HG02623 (cell line): ENCODE data around the gene MMP14.
"Not testable (repeated sequence)": the region's sequence is repeated elsewhere in the genome, so short reads cannot be mapped to it uniquely, and the experiment has no call there.

Experiments
- ATAC-seq: cut with Tn5 transposase; IDR thresholded peaks from one replicate; pipeline ENCODE4 v1.9.1; 2021; ENCODE audit warnings: moderate library complexity; ENCODE audit not compliant: unreplicated experiment

The MMP14 gene

DNA sequence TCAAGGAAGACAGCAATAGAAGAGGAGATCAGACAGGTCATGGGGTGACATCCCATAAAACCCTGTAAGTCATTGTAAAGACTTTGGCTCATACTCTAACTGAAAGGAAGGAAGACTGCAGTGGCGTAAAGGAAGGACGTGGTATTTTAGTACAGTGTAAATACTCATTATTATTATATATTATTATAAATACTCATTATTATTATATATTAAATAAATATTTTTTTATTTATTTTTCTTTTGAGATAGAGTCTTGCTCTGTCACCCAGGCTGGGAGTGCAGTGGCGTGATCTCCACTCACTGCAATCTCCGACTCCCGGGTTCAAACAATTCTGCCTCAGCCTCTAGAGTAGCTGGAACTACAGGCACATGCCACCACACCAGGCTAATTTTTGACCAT is 20.0 kb downstream of the MMP14 start:
- no peak for ATAC-seq

DNA sequence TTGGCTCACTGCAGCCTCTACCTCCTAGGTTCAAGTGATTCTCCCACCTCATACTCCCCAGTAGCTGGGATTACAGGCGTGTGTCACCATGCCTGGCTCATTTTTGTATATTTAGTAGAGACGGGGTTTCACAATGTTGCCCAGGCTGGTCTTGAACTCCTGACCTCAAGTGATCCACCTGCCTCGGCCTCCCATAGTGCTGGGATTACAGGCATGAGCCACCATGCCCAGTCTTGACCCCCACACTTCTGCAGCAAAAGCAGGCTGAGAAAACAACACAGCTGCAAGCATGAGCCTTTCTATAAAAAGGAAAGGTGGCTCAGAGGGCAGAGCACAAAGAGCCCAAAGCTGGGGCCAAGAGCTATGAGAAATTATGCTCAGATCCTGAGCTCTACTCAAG is 24.0 kb downstream of the MMP14 start:
- not testable (repeated sequence) for ATAC-seq

DNA sequence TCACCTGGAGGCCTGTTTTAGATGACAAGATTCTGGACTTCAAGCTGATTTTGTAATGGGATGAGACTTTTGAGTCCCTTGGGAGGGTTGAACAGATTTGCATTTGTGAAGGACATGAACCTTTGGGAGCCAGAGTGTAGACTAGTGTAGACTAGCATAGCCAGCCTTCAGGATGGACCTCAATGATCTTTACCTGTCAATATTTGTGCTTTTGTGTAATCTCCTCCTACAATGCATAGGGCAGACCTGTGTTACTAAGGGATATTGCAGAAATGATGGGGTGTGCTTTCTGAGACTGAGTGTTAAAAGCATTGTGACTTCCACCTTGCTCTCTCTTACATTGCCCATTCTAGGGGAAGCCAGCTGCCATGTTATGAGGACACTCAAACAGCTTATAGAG is 25.3 kb downstream of the MMP14 start:
- ATAC-seq = no peak

DNA sequence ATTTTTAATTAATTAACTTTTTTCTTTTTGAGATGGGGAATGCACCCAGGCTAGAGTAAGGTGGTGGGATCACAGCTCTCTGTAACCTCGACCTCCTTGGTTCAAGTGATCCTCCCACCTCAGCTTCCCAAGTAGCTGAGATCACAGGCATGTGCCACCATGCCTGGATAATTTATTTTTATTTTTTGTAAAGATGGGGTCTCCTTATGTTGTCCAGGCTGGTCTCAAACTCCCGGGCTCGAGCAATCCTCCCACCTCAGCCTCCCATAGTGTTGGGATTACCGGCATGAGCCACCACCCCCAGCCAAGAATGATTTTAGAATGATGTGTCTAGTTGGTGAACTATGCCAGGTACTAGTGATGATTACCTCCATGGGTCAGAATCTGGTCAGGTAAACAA is 28.6 kb downstream of the MMP14 start:
- no peak for ATAC-seq

DNA sequence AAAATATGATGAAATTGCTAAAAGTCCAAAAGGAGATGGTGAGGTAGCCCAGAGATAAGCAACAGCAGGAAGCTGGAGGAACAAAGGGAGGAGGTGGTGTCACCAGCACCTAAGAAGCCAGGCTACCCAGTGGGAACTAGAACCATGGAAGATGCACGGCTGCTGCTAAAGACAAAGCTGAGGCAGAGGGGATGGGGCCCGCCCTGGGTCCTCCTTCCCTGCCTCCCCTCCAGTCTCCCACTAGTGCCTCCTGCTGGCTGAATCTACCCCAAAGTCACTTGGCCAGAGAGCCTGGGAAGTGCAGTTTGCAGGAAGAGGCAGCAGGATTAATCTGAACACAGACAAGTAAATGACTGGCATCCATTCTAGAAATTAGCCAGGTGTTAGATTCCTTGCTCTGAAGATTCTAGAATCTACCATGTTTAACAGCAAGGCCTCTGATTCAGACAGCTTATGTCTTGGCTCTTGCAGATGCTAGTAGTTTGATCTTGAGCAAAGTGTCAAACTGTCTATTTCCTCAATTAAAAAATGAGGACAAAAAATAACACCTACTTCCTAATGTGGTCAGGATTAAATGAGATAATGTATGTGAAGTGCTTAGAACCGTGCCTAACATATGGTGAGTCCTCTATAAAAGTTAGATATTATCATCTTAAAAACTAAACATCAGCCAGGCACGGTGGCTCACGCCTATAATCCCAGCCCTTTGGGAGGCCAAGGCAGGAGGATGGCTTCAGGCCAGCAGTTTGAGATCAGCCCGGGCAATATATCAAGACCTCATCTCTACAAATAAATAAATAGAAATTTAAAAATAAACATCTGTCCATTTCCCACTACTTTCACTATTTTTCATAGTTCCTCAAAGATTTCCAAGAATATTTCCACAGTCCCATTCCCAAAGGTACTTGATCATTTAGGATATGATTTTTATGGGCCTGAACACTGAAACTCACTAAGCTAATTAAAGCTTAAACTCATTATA is 29.3 kb downstream of the MMP14 start:
- no peak for ATAC-seq

DNA sequence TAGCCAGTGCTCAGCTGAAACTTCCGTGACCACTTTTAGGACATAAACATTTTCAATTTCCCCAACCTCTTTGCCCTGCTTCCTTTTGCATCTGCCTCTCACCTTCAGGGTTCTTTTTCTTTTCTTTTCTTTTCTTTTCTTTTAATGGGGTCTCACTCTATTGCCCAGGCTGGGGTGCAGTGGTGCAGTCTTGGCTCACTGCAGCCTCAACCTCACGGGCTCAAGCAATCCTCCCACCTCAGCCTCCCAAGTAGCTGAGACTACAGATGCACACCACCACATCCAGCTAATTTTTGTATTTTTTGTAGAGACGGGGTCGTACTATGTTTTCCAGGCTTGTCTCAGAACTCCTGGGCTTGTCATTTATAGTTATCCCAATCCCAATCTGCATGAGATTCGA is 30.5 kb downstream of the MMP14 start:
- ATAC-seq = no peak

DNA sequence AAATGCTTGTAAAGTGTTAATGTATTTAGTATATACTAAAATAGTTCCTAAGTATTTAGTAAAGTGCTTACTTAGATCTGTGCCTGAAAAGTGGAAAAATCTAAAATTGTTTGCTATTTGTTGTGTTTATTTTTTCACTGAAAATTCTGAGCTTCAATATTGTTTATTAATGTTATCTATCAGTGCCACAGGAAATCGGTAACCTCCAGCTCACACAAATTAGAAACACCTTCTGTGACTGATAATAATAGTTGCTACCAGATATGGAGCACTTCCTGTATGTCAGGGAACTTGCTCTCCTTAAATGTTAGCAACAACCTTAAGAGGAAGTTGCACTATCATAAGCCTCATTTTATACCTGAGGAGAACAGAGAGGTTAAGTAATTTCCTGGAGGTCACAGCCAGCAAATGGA is 34.4 kb downstream of the MMP14 start:
- peak; percentile 22 for ATAC-seq

DNA sequence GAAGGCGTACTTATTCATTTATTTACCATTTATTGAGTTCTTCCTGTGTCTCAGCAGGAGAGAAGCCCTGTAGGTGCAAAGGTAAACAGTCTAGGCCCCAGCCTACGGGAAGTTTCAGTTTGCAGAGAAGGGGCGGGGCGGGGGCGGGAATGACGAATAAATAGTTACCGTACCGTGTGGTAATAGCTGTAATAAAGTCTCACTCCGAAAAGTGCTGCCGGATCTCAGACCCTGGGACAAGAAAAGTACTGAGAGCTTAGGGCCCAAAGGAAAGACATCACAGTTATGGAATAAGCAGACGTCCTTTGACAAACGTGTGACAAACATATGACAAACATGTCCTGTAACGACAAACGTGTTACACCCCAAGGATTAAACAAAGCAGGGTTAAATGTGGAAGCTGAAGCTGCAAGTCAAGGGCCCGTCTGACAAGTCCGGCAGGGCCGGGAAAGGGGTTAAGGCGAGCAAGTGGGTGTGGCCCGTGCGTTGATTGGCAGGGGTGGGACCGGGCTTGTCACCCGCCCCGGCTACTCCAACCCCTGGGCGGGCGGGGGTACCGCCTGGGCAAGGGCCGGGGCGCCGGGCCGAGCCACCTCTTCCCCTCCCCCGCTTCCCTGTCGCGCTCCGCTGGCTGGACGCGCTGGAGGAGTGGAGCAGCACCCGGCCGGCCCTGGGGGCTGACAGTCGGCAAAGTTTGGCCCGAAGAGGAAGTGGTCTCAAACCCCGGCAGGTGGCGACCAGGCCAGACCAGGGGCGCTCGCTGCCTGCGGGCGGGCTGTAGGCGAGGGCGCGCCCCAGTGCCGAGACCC is 35.0 kb downstream of the MMP14 start, which contains the start of gene LRP10:
TSS of gene LRP10 (plus strand) at position 517 of the 809 bp plus-strand sequence. CDS start 564 bp downstream, outside the sequence.
- ATAC-seq = peak; percentile 76

DNA sequence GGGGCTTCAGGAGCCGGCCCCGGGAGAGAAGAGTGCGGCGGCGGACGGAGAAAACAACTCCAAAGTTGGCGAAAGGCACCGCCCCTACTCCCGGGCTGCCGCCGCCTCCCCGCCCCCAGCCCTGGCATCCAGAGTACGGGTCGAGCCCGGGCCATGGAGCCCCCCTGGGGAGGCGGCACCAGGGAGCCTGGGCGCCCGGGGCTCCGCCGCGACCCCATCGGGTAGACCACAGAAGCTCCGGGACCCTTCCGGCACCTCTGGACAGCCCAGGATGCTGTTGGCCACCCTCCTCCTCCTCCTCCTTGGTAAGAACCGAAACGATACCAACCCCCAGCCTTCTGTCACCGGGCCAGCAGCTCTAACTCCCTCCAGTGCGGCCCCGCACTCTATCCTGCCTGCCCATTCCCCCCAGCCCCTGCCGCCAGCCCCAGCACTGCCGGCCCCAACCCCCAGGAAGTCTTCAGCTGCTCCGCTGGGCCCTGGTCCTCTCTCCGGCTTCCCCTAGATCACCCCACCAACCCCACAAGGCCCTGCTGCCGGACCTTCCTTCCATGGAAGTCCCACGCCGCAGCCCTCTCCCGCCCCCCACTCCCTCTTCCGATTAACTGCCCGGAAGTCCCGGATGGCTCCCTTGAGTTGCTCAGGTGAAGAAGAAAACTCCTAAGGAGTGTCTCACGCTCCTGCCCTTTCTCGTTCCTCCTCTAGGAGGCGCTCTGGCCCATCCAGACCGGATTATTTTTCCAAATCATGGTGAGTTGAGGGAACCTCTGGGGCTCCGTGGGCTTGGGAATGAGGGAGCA is 35.8 kb downstream of the MMP14 start:
- ATAC-seq = peak; percentile 19

DNA sequence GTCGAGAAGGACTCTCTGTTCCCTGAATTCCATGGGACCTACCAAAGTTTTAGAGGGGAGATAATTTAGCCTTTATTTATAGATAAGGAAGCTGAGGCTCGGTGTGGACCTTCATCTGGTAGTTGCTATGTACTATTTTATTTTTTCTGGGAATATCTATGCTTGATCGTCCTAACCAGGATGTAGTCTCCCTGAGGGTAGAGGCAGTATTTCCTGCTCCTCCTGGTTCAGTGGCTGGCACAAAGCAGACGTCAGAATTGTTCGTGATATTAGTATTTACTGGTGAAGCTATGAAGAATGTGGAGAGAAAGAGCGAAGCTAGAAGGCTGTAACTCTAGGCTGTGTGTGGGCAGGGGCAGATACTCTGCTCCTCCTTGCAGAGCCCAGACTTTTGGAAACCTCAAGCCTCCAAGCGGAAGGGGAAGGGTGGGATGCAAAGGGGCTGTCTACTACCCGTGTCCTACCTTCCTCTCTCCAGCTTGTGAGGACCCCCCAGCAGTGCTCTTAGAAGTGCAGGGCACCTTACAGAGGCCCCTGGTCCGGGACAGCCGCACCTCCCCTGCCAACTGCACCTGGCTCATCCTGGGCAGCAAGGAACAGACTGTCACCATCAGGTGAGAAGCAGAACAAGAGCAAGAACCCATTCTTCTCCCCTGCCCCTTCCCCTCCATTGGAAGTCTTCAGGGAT is 36.6 kb downstream of the MMP14 start:
- ATAC-seq = no peak

DNA sequence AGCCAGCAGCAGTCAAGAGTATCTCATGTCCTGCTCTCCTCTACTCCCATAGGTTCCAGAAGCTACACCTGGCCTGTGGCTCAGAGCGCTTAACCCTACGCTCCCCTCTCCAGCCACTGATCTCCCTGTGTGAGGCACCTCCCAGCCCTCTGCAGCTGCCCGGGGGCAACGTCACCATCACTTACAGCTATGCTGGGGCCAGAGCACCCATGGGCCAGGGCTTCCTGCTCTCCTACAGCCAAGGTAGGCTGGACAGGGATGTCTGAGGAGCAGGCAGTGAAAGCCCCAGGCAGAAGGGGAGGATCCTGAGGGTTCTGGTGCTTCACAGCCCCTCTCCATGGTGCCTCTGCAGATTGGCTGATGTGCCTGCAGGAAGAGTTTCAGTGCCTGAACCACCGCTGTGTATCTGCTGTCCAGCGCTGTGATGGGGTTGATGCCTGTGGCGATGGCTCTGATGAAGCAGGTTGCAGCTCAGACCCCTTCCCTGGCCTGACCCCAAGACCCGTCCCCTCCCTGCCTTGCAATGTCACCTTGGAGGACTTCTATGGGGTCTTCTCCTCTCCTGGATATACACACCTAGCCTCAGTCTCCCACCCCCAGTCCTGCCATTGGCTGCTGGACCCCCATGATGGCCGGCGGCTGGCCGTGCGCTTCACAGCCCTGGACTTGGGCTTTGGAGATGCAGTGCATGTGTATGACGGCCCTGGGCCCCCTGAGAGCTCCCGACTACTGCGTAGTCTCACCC is 38.8 kb downstream of the MMP14 start:
- ATAC-seq = no peak

DNA sequence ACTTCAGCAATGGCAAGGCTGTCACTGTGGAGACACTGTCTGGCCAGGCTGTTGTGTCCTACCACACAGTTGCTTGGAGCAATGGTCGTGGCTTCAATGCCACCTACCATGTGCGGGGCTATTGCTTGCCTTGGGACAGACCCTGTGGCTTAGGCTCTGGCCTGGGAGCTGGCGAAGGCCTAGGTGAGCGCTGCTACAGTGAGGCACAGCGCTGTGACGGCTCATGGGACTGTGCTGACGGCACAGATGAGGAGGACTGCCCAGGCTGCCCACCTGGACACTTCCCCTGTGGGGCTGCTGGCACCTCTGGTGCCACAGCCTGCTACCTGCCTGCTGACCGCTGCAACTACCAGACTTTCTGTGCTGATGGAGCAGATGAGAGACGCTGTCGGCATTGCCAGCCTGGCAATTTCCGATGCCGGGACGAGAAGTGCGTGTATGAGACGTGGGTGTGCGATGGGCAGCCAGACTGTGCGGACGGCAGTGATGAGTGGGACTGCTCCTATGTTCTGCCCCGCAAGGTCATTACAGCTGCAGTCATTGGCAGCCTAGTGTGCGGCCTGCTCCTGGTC is 39.4 kb downstream of the MMP14 start:
- ATAC-seq = no peak

DNA sequence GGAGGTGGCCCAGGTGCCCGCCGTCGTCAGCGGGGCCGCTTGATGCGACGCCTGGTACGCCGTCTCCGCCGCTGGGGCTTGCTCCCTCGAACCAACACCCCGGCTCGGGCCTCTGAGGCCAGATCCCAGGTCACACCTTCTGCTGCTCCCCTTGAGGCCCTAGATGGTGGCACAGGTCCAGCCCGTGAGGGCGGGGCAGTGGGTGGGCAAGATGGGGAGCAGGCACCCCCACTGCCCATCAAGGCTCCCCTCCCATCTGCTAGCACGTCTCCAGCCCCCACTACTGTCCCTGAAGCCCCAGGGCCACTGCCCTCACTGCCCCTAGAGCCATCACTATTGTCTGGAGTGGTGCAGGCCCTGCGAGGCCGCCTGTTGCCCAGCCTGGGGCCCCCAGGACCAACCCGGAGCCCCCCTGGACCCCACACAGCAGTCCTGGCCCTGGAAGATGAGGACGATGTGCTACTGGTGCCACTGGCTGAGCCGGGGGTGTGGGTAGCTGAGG is 40.7 kb downstream of the MMP14 start:
- no peak for ATAC-seq

DNA sequence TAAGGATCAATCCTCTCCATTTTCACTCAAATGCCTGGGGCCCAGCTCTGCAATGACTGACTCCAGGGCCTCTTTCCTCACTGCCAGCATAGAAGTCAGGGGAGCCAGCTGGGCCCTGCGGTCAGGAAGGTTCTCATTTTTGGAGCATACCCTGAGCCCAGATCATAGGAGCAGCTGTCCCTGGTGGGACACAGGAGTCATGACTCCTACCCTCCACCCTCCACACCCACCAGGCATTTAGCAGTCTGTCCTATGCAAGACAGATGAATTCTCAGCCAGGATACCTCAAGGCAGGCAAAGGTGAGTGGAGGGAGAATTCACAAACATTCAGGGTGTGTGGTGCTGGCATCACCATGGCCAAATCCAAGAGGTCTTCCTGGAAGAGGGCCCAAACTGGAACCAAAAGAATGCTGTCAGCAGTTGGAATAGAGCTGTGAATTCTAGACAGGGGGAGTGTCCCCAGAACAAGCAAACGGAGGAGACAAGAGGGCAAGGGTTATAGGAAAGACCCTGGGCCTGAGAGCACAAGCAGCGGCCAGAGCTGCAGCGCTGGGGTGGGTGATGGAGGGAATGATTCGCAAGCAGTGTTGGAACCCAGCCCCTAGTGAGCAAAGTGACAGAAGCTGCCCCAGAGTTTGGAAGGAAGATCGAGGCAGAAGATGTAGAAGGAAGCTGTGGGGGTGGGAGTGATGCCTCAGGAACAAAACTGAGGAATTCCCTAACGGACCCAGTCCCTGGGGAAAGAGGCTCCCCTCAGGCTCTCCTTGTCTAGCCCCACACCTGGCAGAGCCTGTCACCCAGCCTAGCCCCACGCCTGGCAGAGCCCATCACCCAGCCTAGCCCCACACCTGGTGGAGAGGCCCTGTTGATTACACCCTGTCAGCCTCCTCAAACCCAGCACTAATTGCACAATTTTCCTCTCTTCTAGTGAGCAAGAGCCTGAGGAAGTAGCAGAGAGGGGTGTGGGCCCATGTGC is 42.2 kb downstream of the MMP14 start:
- ATAC-seq = no peak

DNA sequence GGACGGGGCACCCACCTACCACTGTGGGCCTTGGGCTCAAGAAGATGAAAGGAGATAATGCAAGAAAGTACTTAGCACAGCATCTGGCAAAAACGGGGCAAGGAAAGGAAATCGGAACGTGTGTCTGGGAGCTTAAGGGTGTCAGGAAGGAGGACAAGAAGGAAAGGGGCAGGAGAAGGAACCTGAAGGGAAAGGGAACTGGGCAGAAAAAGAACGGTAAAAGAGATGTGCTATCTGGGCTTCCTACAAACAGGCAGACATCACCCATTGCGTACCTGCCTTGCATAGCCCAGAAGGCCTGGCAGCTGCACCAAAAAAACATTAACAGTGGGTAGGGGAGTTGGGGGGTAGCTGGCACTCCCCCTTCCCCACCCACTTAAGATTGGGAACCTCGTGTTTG is 45.7 kb downstream of the MMP14 start:
- no peak for ATAC-seq

DNA sequence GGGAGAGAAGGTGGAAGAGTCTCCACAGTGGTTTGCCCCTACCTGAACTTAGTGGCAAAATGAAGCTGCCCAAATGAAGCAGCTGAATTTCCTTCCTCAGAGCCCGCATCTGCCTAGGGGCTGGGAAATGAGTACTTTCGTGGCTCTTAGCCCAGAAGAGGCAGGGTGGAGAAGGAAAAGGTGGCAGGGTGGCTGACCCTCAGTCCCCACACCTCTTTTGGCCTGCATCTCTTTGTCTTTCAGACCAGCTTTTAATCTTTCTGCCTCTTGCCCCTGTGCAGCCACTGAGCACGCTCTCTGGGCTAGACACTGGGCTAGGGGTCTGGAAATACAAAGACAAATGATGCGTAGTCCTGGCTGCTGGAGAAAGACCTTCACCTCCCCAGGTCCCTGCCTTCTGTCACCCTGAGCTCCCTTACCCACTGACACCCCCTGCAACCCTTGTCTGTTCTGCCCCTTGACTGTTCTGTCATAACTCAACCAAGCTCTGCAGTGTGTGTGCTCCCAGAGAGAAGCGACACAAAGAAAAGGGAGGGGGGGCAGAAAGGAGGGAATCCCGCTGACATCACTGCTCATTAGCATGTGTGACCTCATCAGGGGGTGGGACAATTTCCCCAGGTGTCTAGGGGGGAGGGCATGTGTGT is 46.3 kb downstream of the MMP14 start:
- no peak for ATAC-seq

DNA sequence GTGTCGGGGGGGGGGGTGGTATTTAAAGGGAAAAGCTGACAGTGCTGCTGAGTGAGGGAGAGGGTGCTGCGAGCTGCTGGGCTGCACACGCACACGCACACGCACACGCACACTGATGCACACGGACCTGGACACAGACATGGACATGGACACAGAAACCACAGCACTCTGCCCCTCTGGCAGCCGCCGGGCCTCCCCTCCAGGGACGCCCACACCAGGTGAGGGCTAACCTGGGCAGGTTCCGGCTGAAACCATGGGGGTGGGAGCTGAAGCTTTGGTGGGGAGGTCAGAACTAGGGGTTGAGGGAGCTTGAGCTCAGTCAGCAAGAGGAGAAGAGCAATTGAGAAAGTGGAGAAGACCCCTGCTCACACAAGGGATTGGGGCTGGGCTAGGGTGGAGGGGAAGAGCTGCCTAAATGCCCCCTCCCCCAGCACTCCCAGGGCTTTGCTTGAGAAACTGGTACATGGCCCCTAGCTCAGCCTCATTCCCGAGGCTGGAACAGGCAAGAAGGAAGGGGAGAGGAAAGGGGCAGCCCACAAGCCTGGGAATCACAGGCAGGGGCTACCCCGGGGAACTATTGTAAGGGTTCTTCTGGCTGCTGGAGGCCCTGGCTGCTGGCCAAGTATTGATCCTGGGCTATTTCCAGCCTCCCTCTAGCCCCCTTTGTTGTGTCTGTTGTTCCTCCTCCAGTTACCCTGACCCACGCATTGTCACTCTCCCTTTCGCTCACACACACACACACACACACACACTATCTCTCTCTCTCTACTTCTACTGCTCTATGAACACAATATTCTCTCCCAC is 47.0 kb downstream of the MMP14 start, which contains the start of gene REM2:
TSS of gene REM2 (plus strand) at position 50 of the 804 bp plus-strand sequence. CDS start at position 116, 66 bp downstream.
- ATAC-seq = no peak
